Thoracic aorta (tissue), 2 donors: ENCODE data around the gene CSF1R. TPM values are rescaled to one million over a fixed set of nuclear protein-coding genes. Genes with fewer than 3 reads are reported as not detected.
A peak's percentile ranks its signal among the peaks of the same experiment; 100 is the strongest.
"Not testable (repeated sequence)": the region's sequence is repeated elsewhere in the genome, so short reads cannot be mapped to it uniquely, and the experiment has no call there.

Source experiments
- ATAC-seq: fragments of 150-250 bp; one replicate; pipeline ENCODE4 v1.8.0; 2017; ENCODE audit warnings: low read depth; ENCODE audit not compliant: insufficient number of reproducible peaks, low FRiP score
- DNase-seq: peaks from one replicate; pipeline ENCODE4 v3.0.0-alpha.2; 2020; ENCODE audit warnings: low spot score
- H3K27ac ChIP-seq, 2 donors: fragments of 200-600 bp; sonication (generic); 1 replicate in 1 of 2; 2 replicates in 1 of 2; pipeline ENCODE4 v1.5.1; 2016; ENCODE audit warnings: mild to moderate bottlenecking in 2 of 2, moderate library complexity in 2 of 2
- H3K27me3 ChIP-seq: fragments of 200-600 bp; sonication (generic); replicated peaks from 2 replicates; pipeline ENCODE4 v1.6.0; 2016; ENCODE audit warnings: mild to moderate bottlenecking; ENCODE audit not compliant: insufficient read depth
- H3K36me3 ChIP-seq: fragments of 200-600 bp; sonication (generic); one replicate; pipeline ENCODE4 v1.5.1; 2016
- H3K4me1 ChIP-seq, 2 donors: fragments of 200-600 bp; sonication (generic); 1 replicate in 1 of 2; 2 replicates in 1 of 2; pipeline versions ENCODE4 v1.5.1 to v1.6.0; 2016; ENCODE audit warnings: low read depth in 2 of 2, mild to moderate bottlenecking in 1 of 2; ENCODE audit not compliant: control insufficient read depth in 1 of 2
- H3K4me3 ChIP-seq: fragments of 200-600 bp; sonication (generic); 2 replicates; pipeline ENCODE4 v1.5.1; 2016; ENCODE audit warnings: mild to moderate bottlenecking
- H3K9me3 ChIP-seq: fragments of 200-600 bp; sonication (generic); 2 replicates; pipeline ENCODE4 v1.5.1; 2016
- total RNA-seq, 2 donors: library from RNA; depleted of rRNA; stranded (reverse); fragments of >200 nt; gene quantifications; one replicate each; pipeline versions ENCODE4 v1.1.0 to v1.2.3, GENCODE V29; 2016
- TF ChIP-seq, protein P1 (sequence below): fragments of 200-600 bp; sonication (generic); IDR thresholded peaks from one replicate; pipeline ENCODE4 v1.5.1; 2019; ENCODE audit warnings: antibody characterized with exemption

The CSF1R gene
- total RNA-seq, 2 donors from 2014 or later: 76.3 to 98.6 TPM

DNA sequence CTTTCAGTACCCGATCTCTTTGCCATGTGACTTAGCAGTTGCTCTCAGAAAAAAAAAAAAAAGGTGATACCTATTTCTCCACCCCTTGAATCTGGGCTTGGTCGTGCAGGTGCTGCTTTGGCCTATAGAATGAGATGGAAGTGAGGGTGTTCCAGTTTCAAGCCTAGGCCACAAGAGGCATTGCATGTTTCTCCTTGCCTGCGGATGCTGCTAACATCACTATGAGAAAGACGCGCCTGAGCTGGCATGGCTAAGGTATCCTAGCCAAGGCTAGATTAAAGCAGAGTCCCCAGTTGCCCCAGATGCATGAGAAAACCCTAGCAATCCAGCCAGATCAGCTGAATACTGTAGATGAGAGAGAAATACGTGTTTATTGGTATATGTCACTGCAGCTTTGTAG lies 14.7 kb upstream of the CSF1R start:
- ATAC-seq: no peak
- DNase-seq: no peak
- no peak overlapping the region for H3K4me3 ChIP-seq
- no peaks in the 10 kb centered on the region for H3K9me3 ChIP-seq
- TF ChIP-seq, protein P1, sequence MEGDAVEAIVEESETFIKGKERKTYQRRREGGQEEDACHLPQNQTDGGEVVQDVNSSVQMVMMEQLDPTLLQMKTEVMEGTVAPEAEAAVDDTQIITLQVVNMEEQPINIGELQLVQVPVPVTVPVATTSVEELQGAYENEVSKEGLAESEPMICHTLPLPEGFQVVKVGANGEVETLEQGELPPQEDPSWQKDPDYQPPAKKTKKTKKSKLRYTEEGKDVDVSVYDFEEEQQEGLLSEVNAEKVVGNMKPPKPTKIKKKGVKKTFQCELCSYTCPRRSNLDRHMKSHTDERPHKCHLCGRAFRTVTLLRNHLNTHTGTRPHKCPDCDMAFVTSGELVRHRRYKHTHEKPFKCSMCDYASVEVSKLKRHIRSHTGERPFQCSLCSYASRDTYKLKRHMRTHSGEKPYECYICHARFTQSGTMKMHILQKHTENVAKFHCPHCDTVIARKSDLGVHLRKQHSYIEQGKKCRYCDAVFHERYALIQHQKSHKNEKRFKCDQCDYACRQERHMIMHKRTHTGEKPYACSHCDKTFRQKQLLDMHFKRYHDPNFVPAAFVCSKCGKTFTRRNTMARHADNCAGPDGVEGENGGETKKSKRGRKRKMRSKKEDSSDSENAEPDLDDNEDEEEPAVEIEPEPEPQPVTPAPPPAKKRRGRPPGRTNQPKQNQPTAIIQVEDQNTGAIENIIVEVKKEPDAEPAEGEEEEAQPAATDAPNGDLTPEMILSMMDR: no peak
- no peaks in the 10 kb centered on the region for H3K36me3 ChIP-seq
- H3K4me1 ChIP-seq: no peaks in the 10 kb centered on the region
- H3K27ac ChIP-seq: no peak overlapping the region
- no peaks in the 10 kb centered on the region for H3K27me3 ChIP-seq

DNA sequence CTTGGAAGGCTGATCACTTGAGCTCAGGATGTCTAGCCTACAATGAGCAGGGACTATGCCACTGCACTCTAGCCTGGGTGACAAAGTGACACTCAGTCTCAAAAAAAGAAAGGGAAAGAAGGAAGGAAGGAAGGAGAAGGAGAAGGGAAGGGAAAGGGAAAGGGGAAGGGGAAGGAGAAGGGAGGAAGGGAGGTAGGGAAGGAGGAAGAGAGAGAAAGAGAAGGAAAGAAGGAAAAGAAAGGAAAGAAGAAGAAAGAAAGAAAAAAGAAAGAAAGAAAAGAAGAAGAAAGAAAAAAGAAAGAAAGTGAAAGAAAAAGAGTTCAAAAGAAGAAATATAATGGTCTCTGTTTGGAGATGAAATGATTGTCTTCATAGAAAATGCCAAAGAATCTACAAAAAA lies 10.8 kb upstream of the CSF1R start:
- no peak for ATAC-seq
- no peaks in the 10 kb centered on the region for H3K27me3 ChIP-seq
- H3K9me3 ChIP-seq: no peaks in the 10 kb centered on the region
- H3K4me1 ChIP-seq: no peaks in the 10 kb centered on the region
- no peak overlapping the region for H3K27ac ChIP-seq
- TF ChIP-seq, protein P1: no peak
- DNase-seq: no peak
- no peaks in the 10 kb centered on the region for H3K36me3 ChIP-seq
- no peak overlapping the region for H3K4me3 ChIP-seq

GRCh38 chr5:150092159-150092787 lies 5.9 kb upstream of the CSF1R start:
- Histone ChIP-seq H3K9me3 (no peaks in the 10 kb centered on the region), H3K27me3 (no peaks in the 10 kb centered on the region), H3K36me3 (no peaks in the 10 kb centered on the region), H3K27ac (no peak overlapping the region), H3K4me3 (no peak overlapping the region), H3K4me1 (peaks cover 0 to under 1% of the 10 kb centered on the region in 2 donors)
- DNase-seq (no peak), ATAC-seq (no peak)
- TF ChIP-seq, protein P1: no peak

- Histone ChIP-seq H3K27ac (no peak overlapping the region), H3K9me3 (no peaks in the 10 kb centered on the region), H3K36me3 (no peaks in the 10 kb centered on the region), H3K27me3 (no peaks in the 10 kb centered on the region), H3K4me1 (peaks cover 2 to 6% of the 10 kb centered on the region in 2 donors), H3K4me3 (peak overlapping the region; percentile 65)
- TF ChIP-seq, protein P1: no peak
- no peak for ATAC-seq
- DNase-seq: no peak
Observed at GRCh38 chr5:150085191-150085912, 1.0 kb downstream of the CSF1R start.

DNA sequence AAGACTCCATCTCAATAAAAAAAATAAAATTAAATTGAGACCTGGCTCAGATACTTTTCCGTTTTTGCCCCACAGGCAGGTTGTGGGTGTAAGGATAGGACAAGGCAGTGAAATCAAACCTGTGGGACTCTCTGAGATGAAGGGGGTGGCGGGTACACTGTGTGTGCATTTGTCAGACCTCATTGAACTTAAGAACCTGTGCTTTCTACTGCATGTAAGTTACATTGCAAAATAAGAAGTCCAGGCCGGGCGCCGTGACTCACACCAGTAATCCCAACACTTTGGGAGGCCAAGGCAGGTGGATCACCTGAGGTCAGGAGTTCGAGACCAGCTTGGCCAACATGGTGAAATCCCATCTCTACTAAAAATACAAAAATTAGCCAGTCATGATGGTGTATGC lies 1.6 kb downstream of the CSF1R start:
- not testable (repeated sequence) for H3K9me3 ChIP-seq, ATAC-seq, H3K4me1 ChIP-seq, H3K27me3 ChIP-seq, H3K27ac ChIP-seq, H3K36me3 ChIP-seq, DNase-seq
- H3K4me3 ChIP-seq: peak overlapping the region; percentile 65
